Measurements from ENCODE around the gene CLDN10.

DNA sequence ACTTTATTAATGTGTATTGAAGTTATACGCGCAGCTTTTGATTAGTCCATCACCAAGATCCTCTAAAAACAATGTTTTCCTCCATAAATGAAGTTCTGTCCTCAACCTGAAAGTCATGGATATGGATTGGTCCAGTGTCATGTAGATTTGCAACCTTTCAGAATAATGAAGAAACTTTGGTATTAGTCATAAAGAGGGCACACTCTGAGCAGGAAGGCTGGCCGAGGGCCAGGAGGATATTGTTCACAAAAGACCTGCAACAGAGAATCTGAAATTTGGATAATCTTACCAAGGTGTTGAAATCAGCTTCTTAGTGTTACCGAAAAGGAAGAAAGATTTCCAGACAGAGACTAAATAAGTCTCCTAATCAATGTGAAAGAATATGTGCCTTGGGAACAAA is 20.7 kb downstream of the CLDN10 start:
- TF ChIP-seq, protein P1, sequence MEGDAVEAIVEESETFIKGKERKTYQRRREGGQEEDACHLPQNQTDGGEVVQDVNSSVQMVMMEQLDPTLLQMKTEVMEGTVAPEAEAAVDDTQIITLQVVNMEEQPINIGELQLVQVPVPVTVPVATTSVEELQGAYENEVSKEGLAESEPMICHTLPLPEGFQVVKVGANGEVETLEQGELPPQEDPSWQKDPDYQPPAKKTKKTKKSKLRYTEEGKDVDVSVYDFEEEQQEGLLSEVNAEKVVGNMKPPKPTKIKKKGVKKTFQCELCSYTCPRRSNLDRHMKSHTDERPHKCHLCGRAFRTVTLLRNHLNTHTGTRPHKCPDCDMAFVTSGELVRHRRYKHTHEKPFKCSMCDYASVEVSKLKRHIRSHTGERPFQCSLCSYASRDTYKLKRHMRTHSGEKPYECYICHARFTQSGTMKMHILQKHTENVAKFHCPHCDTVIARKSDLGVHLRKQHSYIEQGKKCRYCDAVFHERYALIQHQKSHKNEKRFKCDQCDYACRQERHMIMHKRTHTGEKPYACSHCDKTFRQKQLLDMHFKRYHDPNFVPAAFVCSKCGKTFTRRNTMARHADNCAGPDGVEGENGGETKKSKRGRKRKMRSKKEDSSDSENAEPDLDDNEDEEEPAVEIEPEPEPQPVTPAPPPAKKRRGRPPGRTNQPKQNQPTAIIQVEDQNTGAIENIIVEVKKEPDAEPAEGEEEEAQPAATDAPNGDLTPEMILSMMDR (IDR thresholded peaks at IDR 0.05; ENCODE audit: low read depth, low read length), result no peak
- no peak for TF ChIP-seq EZH2phosphoT487 (IDR thresholded peaks at IDR 0.05; ENCODE audit: low read depth)

Measured in OCI-LY3 (cell line).